ENCODE results near the gene HSF2.

HSF2 gene

DNA sequence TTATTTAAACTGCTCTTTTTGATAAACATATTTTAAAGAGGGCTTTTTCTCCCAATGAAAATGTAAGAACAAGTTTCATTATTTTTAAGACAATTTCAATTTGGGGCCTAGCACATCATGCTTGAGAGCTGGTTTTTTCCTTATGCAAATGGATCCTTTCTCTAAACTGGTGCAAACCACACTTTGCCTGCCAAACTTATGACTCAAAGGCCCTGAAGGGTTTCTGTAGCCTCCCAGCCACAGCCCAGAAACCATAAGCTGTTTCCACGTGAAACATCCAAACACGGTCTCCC is 451 bp upstream of the HSF2 start:
- no peak for DNase-seq (ENCODE audit: low read depth)

DNA sequence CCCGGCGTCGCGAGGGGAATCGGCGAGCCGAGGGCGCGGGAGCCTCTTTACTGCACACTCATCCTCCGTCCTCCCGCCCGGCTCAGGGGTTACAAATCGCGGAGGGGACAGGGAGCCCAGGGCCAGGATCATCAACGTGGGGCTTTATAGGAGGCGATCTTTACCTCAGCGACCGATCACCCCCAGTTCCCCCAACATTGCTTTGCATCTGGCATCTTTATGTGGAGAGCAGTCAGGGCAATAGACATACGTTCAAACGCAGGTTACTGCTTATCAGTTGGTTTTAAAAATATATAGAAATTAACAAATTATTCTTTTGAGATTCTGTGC is 634 bp downstream of the HSF2 start:
- DNase-seq (ENCODE audit: low read depth), result no peak

DNA sequence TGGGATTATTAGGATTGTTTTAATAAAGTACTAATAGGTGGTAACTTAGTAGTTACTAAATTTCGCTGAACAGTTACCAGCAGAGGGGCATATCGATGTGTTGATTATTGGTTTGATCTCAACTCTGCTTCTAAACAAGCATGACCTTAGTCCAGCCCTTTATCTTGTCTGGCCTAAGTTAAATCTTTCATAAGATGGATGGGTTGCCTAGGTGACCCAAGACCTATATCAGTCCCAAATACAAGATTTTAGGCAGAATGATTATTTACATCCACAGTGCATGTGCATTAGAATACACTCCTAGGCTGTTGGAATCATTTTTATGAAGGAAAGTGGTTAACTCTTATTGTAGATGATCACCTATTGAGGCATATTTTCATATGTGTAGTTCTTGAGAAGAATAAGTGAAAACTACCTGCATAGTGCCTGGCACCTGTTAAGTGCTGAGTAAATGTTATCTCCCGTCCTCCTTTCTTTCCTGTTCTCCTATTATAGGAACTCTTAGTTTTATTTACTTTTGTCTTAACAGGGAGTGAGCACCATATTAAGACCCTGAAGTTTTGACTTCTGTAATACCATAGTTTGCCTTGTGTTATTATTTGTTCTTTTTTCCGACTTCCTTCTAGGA is 1.1 kb downstream of the HSF2 start:
- DNase-seq (ENCODE audit: low read depth), result no peak

DNA sequence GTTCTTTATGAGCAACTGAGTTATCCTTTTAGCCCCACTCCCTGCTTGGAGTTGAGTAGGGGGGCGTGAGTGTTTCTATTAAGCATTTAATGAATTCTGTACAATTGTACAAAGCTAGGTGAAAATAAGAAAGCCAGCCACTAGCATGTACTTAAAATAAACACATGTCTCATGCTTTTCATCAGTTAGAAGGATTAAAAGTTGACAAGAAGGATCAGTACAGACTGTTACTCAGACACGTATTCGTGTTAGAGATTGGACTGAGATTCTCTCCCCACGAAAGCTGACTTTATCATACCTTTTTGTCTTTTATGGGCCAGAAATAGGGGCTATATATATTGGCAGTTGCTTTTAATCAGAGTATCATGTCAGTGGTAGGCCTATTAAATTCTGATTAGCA is 1.7 kb downstream of the HSF2 start:
- no peak for DNase-seq (ENCODE audit: low read depth)

DNA sequence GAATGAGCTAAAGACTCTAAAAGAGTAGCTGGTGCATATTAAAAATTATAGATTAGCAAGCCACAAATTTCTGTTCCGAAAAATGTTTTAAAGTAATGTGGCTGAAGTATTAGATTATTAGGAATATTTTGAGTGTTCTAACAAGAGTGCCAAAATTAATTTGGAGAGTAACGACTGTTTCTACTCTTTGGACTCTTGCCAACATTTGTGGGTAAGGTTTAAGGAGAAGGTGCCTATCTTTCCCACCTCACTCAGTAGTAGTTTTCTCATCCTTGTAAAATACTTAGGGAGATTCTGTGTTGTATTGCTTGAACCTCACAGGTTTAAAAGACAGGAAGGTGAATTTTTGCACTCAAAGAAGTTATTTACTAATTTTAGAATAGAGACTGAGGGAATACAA is 5.0 kb downstream of the HSF2 start:
- DNase-seq (ENCODE audit: low read depth), result no peak

GRCh38 chr6:122405417-122405816 is 6.0 kb downstream of the HSF2 start:
- DNase-seq (ENCODE audit: low read depth), result no peak

DNA sequence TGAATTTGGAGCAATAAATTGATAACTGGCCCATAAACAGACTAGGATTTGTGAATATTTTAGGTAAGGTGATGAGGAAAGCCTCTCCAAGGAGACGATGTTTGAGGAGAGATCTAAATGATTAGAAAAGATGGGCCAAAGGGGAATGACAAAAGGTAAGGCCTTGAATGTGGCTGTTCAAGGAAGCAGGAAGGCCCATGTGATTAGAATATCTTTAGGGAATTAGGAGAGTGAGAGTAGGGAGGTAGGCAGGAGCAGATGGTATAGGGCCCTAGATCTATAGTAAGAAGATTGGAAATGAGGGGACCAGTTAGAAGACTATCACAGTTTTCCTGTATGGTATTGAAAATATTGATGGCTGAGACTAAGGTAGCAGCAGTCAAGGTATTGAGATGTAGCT is 6.7 kb downstream of the HSF2 start:
- DNase-seq (ENCODE audit: low read depth), result no peak

GRCh38 chr6:122407712-122408111 is 8.3 kb downstream of the HSF2 start:
- DNase-seq (ENCODE audit: low read depth), result no peak

DNA sequence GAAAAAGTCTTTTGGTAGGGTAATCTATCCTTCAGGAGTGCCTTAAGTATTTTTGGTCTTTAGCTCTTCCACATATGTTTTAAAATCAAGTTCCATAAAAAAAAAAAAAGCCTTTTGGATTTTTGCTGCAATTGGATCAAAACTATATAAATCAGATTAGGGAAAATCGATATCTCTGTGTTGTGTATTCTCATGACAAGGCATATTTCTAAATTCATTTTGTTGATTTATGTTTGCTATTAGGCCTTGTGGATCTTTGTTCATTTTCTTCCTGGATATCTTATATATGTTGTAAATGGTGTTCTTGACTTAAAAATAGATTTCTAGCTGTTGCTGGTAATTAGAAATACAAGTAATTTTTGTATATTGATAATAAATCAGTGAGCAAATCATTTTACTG is 8.8 kb downstream of the HSF2 start:
- DNase-seq (ENCODE audit: low read depth), result no peak

DNA sequence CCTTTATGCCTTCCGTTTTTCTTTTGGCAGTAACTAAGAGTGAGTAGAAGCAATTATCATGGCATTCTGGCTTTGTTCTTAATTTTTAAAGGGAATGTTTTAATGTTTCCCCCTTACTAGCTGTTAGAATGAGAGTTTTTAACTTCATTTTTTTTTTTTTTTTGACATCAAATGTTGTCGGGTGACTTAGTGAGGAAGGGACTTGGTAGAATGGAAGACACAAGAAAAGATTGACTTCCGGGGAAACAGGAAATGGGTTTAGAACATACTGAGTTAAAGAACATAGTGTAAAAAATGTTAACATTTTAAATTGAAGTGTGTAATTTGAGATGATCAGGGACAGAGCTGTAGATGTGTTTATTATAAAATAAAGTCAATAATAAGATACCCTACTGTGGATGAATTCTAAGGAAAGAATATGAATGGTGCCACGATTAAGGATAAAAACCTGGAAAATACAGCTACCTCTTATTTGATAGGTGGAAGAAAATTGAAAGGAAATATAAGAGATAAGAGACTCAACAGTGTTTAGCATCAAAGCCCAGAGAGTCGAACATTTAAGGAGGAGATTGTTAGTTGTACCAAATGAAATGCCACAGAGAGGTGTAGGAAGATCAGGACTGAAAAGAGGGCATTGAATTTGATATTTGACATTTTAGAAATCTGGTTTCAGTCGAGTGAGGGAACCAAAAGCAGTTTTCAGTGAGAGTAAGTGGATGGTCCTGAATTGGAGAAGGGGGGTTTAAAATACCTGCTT is 9.4 kb downstream of the HSF2 start:
- no peak for DNase-seq (ENCODE audit: low read depth)

DNA sequence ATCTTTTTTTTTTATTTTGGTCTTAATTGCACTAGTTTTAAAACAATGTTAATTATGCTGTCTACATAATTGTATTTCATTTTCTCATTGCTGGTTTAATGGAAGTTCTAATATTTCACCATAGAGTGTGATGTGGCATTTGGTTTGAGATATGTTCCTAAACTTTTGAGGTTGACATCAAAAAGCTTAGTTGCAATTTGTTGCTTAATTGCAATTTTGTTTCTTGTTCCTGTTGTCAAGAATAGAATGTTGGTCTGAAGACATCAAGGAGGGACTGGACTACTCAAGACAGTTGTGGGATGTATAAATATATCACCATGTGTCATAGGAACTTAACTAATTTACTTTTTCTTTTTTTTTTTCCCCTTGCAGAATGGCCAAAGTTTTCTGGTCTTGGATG is 12.5 kb downstream of the HSF2 start:
- DNase-seq (ENCODE audit: low read depth), result no peak

DNA sequence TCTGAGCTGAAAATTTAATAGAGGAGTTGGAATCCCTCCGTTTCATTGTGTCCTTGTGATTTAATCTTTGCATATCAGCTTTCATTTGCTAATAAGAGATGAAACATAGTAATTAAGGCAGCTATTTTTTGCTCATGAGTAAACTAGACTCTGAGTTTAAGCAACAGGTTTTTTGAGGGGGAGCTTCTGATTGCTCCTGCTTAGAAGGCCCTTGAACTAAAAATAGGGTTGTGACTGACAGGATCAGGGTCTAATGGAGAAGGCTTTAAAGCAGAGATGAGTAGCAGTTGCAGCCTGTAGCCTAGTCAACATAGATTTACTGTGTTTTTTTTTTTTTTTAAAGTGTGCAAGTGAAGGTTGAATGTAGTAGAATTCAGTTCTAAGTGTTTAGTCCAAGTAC is 17.4 kb downstream of the HSF2 start:
- DNase-seq (ENCODE audit: low read depth), result no peak

GRCh38 chr6:122422003-122422402 is 22.6 kb downstream of the HSF2 start:
- DNase-seq (ENCODE audit: low read depth), result no peak

DNA sequence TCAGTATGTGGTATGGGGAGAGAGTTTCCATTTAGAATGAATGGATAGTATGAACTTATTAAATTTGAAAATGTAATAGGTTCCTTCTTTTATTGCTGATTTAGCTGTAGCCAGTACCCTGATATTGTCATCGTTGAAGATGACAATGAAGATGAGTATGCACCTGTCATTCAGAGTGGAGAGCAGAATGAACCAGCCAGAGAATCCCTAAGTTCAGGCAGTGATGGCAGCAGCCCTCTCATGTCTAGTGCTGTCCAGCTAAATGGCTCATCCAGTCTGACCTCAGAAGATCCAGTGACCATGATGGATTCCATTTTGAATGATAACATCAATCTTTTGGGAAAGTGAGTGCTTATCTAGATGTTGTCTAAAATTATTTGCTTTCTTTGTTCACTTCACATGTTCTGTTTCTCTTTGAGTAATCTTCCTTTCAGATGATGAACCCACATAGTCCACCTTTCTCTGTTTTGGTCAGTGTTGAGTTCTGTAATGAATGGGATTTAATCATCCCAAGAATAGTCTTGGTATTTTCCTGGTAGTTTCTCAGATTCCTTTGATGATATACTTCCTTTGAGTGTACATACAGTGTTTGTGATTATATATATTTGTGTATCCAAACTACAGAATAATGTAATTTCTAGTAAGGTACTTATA is 23.3 kb downstream of the HSF2 start:
- no peak for DNase-seq (ENCODE audit: low read depth)

- DNase-seq (ENCODE audit: low read depth), result no peak
Observed at GRCh38 chr6:122423734-122424133, 24.3 kb downstream of the HSF2 start.

GRCh38 chr6:122426597-122426996 is 27.1 kb downstream of the HSF2 start:
- no peak for DNase-seq (ENCODE audit: low read depth)

DNA sequence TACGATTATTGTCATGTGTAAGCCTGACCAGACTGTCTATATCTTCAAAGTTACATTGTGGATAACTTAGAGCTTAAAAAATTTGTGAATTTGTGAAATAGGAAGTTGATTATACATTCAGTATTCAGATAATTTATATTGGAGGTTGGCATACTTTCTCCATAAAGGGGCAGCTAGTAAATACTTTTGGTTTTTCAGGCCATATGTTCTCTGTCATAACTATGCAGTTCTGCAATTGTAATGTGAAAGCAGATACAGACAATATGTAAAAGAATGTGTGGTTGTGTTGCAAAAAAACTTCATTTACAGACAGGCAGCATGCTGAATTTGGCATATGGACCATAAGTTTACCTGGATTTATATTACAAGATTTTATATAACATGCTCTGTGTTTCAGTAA is 29.3 kb downstream of the HSF2 start:
- DNase-seq (ENCODE audit: low read depth), result no peak

DNA sequence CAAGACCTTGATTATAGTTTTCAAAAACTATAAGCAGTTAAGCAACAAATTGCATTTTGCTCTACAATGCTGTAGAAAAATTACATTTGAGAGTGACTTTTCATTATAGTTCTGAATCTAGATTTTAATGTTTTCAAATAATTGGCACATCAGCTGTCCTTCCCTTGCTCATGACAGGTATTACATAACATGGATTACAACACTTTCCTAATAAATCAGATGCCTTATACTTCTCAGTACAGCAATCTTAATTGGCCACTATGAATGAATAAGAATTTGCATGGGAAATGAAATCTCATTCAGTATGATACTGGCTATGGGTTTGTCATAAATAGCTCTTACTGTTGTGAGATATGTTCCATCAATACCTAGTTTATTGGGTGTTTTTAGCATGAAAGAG is 29.9 kb downstream of the HSF2 start:
- DNase-seq (ENCODE audit: low read depth), result no peak

DNA sequence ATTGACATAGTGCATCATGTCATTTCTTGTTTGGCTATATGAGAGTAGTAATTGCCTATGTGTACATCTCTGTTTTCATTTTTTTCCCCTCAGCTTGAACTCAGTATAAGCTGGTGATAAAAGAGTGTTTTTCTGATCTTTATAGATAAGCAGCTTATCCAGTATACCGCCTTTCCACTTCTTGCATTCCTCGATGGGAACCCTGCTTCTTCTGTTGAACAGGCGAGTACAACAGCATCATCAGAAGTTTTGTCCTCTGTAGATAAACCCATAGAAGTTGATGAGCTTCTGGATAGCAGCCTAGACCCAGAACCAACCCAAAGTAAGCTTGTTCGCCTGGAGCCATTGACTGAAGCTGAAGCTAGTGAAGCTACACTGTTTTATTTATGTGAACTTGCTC is 32.3 kb downstream of the HSF2 start:
- DNase-seq (ENCODE audit: low read depth), result no peak

GRCh38 chr6:122432816-122433215 is 33.4 kb downstream of the HSF2 start:
- DNase-seq (ENCODE audit: low read depth), result no peak

- no peak for DNase-seq (ENCODE audit: low read depth)
Observed at GRCh38 chr6:122438975-122439374, 39.5 kb downstream of the HSF2 start.

- no peak for DNase-seq (ENCODE audit: low read depth)
Observed at GRCh38 chr6:122445274-122445673, 45.8 kb downstream of the HSF2 start.

GRCh38 chr6:122449069-122449468 is 49.6 kb downstream of the HSF2 start:
- DNase-seq (ENCODE audit: low read depth), result no peak

- DNase-seq (ENCODE audit: low read depth), result no peak
Observed at GRCh38 chr6:122452509-122452908, 53.1 kb downstream of the HSF2 start.
